Effector memory CD4-positive, alpha-beta T cell (primary cell): Measurements from ENCODE around the gene BMPER.
"Not testable (repeated sequence)": the region's sequence is repeated elsewhere in the genome, so short reads cannot be mapped to it uniquely, and the experiment has no call there.

Experiments
- DNase-seq, 3 donors: peaks; one replicate each; pipeline ENCODE4 v3.0.0-alpha.2; 2020
- H3K27ac ChIP-seq: 2 replicates; pipeline ENCODE4 v1.7.0; 2013; ENCODE audit warnings: mild to moderate bottlenecking, low read length, moderate library complexity; ENCODE audit not compliant: insufficient read depth, poor library complexity, severe bottlenecking
- H3K27me3 ChIP-seq: replicated peaks from 2 replicates; pipeline ENCODE4 v1.7.0; 2013; ENCODE audit warnings: mild to moderate bottlenecking, low read length; ENCODE audit not compliant: insufficient read depth, control insufficient read depth, poor library complexity, severe bottlenecking
- H3K36me3 ChIP-seq: 2 replicates; pipeline ENCODE4 v1.7.0; 2013; ENCODE audit warnings: mild to moderate bottlenecking, low read length, moderate library complexity; ENCODE audit not compliant: control insufficient read depth, insufficient read depth
- H3K4me1 ChIP-seq: 2 replicates; pipeline ENCODE4 v1.7.0; 2013; ENCODE audit warnings: low read length, mild to moderate bottlenecking; ENCODE audit not compliant: control insufficient read depth, insufficient read depth, poor library complexity, severe bottlenecking
- H3K4me3 ChIP-seq: 2 replicates; pipeline ENCODE4 v1.7.0; 2013; ENCODE audit warnings: low read length, low read depth, mild to moderate bottlenecking; ENCODE audit not compliant: insufficient read depth, poor library complexity, severe bottlenecking
- H3K9me3 ChIP-seq: 2 replicates; pipeline ENCODE4 v1.7.0; 2013; ENCODE audit warnings: mild to moderate bottlenecking, low read length, moderate library complexity; ENCODE audit not compliant: control insufficient read depth

Gene BMPER

GRCh38 chr7:34174688-34175616, 269.6 kb downstream of the BMPER start:
- not testable (repeated sequence) for H3K9me3 ChIP-seq, H3K27me3 ChIP-seq, H3K4me3 ChIP-seq, H3K4me1 ChIP-seq, H3K27ac ChIP-seq, H3K36me3 ChIP-seq, DNase-seq

GRCh38 chr7:34175837-34176236, 270.5 kb downstream of the BMPER start:
- H3K27ac ChIP-seq, result no peak overlapping the region
- no peaks in the 10 kb centered on the region for H3K4me1 ChIP-seq
- DNase-seq, result no peak
- H3K4me3 ChIP-seq, result no peak overlapping the region
- H3K36me3 ChIP-seq, result no peaks in the 10 kb centered on the region
- no peaks in the 10 kb centered on the region for H3K9me3 ChIP-seq
- no peaks in the 10 kb centered on the region for H3K27me3 ChIP-seq

- no peaks in the 10 kb centered on the region for H3K27me3 ChIP-seq
- no peak for DNase-seq
- no peaks in the 10 kb centered on the region for H3K9me3 ChIP-seq
Observed at GRCh38 chr7:34177476-34177875, 272.1 kb downstream of the BMPER start.

DNA sequence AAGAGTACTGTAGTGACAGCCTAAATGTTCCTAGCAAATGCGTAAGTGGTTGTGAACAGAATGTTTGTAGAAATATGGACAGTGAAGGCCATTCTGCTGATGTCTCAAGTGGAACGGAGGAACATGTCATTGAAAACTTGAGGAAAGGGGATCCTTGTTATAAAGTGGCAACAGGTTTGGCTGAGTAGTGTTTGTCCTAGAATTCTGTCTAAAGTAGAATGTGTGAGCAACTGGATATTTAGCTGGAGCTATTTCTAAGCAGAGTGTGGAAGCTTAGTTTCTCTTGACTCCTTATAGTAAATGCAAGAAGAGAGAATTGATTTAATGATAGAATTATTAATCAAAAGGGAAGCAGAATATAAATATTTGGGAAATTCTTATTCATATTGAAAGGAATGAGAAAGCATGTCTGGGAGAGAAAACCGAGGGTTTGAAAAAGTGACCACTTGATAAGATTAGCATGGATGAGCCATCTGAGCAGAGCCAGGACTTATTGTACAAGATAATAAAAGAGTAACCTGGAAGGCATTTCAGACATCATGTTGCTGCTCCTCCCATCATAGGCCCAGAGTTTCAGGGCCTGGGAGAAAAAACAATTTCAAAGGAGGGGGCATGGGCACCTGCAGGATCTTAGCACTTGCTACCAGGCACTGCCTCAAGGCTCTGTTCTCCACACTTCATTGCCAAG, 276.1 kb downstream of the BMPER start:
- no peak overlapping the region for H3K27ac ChIP-seq
- no peak overlapping the region for H3K4me3 ChIP-seq
- no peaks in the 10 kb centered on the region for H3K4me1 ChIP-seq
- H3K36me3 ChIP-seq, result no peaks in the 10 kb centered on the region
- no peaks in the 10 kb centered on the region for H3K27me3 ChIP-seq
- H3K9me3 ChIP-seq, result no peaks in the 10 kb centered on the region
- no peak for DNase-seq

More at GRCh38 chr7:34177476-34177875, 272.1 kb downstream of the BMPER start:
- H3K27ac ChIP-seq, result no peak overlapping the region
- H3K36me3 ChIP-seq, result no peaks in the 10 kb centered on the region
- no peak overlapping the region for H3K4me3 ChIP-seq
- no peaks in the 10 kb centered on the region for H3K4me1 ChIP-seq

- H3K9me3 ChIP-seq, result no peaks in the 10 kb centered on the region
- no peaks in the 10 kb centered on the region for H3K4me1 ChIP-seq
- no peaks in the 10 kb centered on the region for H3K36me3 ChIP-seq
- no peaks in the 10 kb centered on the region for H3K27me3 ChIP-seq
- DNase-seq, result no peak
- no peak overlapping the region for H3K4me3 ChIP-seq
- no peak overlapping the region for H3K27ac ChIP-seq
Observed at GRCh38 chr7:34184466-34184865, 279.1 kb downstream of the BMPER start.

GRCh38 chr7:34187798-34188307, 282.5 kb downstream of the BMPER start:
- Histone ChIP-seq H3K27ac (no peak overlapping the region), H3K4me1 (no peaks in the 10 kb centered on the region), H3K4me3 (no peak overlapping the region), H3K9me3 (no peaks in the 10 kb centered on the region), H3K27me3 (no peaks in the 10 kb centered on the region), H3K36me3 (no peaks in the 10 kb centered on the region)
- DNase-seq, result no peak

GRCh38 chr7:34189031-34189430, 283.7 kb downstream of the BMPER start:
- no peak overlapping the region for H3K27ac ChIP-seq
- no peak overlapping the region for H3K4me3 ChIP-seq
- no peaks in the 10 kb centered on the region for H3K27me3 ChIP-seq
- H3K36me3 ChIP-seq, result no peaks in the 10 kb centered on the region
- H3K9me3 ChIP-seq, result no peaks in the 10 kb centered on the region
- no peaks in the 10 kb centered on the region for H3K4me1 ChIP-seq
- no peak for DNase-seq

DNA sequence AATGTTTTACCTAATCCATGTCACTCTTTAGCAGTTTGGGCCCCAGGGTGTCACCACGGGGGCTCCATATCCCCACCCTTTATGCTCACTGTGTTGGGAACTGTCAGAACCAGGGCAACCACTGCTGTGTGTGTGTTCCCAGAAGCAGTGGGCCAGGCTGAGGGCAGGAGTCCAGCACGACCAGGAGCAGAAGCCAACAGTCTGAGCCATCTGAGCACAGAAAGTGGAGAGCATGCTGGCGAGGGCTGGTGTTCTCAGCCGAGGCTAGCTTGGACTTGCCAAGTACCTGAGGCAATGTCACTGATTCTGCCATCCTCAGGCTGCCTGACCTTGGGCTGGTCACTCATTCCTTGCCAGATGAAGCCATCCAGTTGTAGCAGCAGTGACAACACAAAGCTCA, 285.0 kb downstream of the BMPER start:
- no peak for DNase-seq
- no peaks in the 10 kb centered on the region for H3K36me3 ChIP-seq

GRCh38 chr7:34191162-34191561, 285.8 kb downstream of the BMPER start:
- Histone ChIP-seq H3K27ac (no peak overlapping the region), H3K36me3 (no peaks in the 10 kb centered on the region), H3K9me3 (no peaks in the 10 kb centered on the region), H3K4me1 (no peaks in the 10 kb centered on the region), H3K4me3 (no peak overlapping the region), H3K27me3 (no peaks in the 10 kb centered on the region)
- DNase-seq, result no peak

More for the DNA sequence above, 285.0 kb downstream of the BMPER start:
- Histone ChIP-seq H3K9me3 (no peaks in the 10 kb centered on the region), H3K27me3 (no peaks in the 10 kb centered on the region), H3K4me1 (no peaks in the 10 kb centered on the region), H3K4me3 (no peak overlapping the region), H3K27ac (no peak overlapping the region)
